GM18520 (cell line): ENCODE measurements around the gene OPCML.

Experiments
- ATAC-seq: cut with Tn5 transposase; IDR thresholded peaks from one replicate; pipeline ENCODE4 v1.9.1; 2021; ENCODE audit not compliant: unreplicated experiment

The OPCML gene

GRCh38 chr11:132994966-132995365 is 537.3 kb downstream of the OPCML start:
- no peak for ATAC-seq

GRCh38 chr11:132993991-132994502 is 538.3 kb downstream of the OPCML start:
- ATAC-seq, result no peak

GRCh38 chr11:132992838-132993631 is 539.3 kb downstream of the OPCML start:
- no peak for ATAC-seq

GRCh38 chr11:132988411-132988810 is 543.9 kb downstream of the OPCML start:
- no peak for ATAC-seq

GRCh38 chr11:132987936-132988335 is 544.4 kb downstream of the OPCML start:
- no peak for ATAC-seq

- ATAC-seq, result no peak
Observed at GRCh38 chr11:132983641-132983978, 548.7 kb downstream of the OPCML start.

- ATAC-seq, result no peak
Observed at GRCh38 chr11:132982772-132983640, 549.3 kb downstream of the OPCML start.

- ATAC-seq, result no peak
Observed at GRCh38 chr11:132981131-132981956, 551.0 kb downstream of the OPCML start.

GRCh38 chr11:132980670-132981069 is 551.6 kb downstream of the OPCML start:
- ATAC-seq, result no peak

GRCh38 chr11:132977746-132978145 is 554.6 kb downstream of the OPCML start:
- ATAC-seq, result no peak

GRCh38 chr11:132977241-132977640 is 555.1 kb downstream of the OPCML start:
- ATAC-seq, result no peak

- ATAC-seq, result no peak
Observed at GRCh38 chr11:132976115-132976514, 556.2 kb downstream of the OPCML start.

- ATAC-seq, result no peak
Observed at GRCh38 chr11:132973686-132974085, 558.6 kb downstream of the OPCML start.

- no peak for ATAC-seq
Observed at GRCh38 chr11:132972565-132972964, 559.7 kb downstream of the OPCML start.

- ATAC-seq, result no peak
Observed at GRCh38 chr11:132971351-132971750, 561.0 kb downstream of the OPCML start.

GRCh38 chr11:132969892-132970291 is 562.4 kb downstream of the OPCML start:
- no peak for ATAC-seq

GRCh38 chr11:132962041-132962440 is 570.3 kb downstream of the OPCML start:
- no peak for ATAC-seq

GRCh38 chr11:132961453-132961852 is 570.8 kb downstream of the OPCML start:
- no peak for ATAC-seq

- no peak for ATAC-seq
Observed at GRCh38 chr11:132960273-132961078, 571.8 kb downstream of the OPCML start.

- ATAC-seq, result no peak
Observed at GRCh38 chr11:132959693-132960092, 572.6 kb downstream of the OPCML start.
